Neutrophil (primary cell): ENCODE measurements around the gene MIR17HG.

Experiments
- H3K27ac ChIP-seq: fragments of 200-600 bp; sonication (generic); 2 replicates; pipeline ENCODE4 v1.5.1; 2016; ENCODE audit warnings: mild to moderate bottlenecking, moderate library complexity
- H3K27me3 ChIP-seq: fragments of 200-600 bp; sonication (generic); 2 replicates; pipeline ENCODE4 v1.6.0; 2016; ENCODE audit warnings: mild to moderate bottlenecking
- H3K36me3 ChIP-seq: fragments of 200-600 bp; sonication (generic); 2 replicates; pipeline ENCODE4 v1.5.1; 2017
- H3K4me1 ChIP-seq, 2 experiments: fragments of 200-600 bp in 1 of 2; sonication (generic) in 1 of 2; 1 replicate in 1 of 2; 2 replicates in 1 of 2; pipeline versions ENCODE4 v1.5.1 to v1.6.1; 2013 to 2016; ENCODE audit warnings: low read depth in 1 of 2, low read length in 1 of 2, mild to moderate bottlenecking in 1 of 2, moderate library complexity in 1 of 2; ENCODE audit not compliant: control insufficient read depth in 1 of 2, insufficient read depth in 1 of 2
- H3K4me3 ChIP-seq, 2 experiments: fragments of 200-600 bp in 1 of 2; sonication (generic) in 1 of 2; 1 replicate in 1 of 2; 2 replicates in 1 of 2; pipeline ENCODE4 v1.5.1; 2013 to 2016; ENCODE audit warnings: low read depth in 1 of 2, low read length in 1 of 2, mild to moderate bottlenecking in 1 of 2, moderate library complexity in 1 of 2
- H3K9me3 ChIP-seq: fragments of 200-600 bp; sonication (generic); 2 replicates; pipeline ENCODE4 v1.5.1; 2016
- TF ChIP-seq, protein P1 (sequence below): fragments of 200-600 bp; sonication (generic); IDR thresholded peaks from 2 replicates; pipeline ENCODE4 v1.5.1; 2016; ENCODE audit warnings: antibody characterized with exemption

The MIR17HG gene

DNA sequence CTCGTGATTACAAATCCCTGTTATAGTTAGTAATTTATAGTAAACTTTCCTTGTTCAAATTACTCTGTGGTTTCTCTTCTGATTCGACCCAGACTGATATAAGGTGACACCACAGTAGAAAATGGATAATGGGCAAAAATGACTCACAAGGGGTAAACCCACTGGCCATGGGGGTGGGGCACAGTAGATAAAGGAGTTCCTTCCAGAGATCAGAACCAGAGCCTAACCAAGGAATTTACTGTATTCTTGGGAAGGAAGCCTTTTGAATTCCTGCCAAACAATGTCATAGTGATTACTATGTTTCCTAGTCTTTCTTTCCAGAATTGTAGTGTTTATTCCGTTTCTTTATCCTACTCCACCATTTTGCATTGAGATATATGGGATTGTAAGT, 21.9 kb downstream of the MIR17HG start:
- no peaks in the 10 kb centered on the region for H3K36me3 ChIP-seq
- TF ChIP-seq, protein P1, sequence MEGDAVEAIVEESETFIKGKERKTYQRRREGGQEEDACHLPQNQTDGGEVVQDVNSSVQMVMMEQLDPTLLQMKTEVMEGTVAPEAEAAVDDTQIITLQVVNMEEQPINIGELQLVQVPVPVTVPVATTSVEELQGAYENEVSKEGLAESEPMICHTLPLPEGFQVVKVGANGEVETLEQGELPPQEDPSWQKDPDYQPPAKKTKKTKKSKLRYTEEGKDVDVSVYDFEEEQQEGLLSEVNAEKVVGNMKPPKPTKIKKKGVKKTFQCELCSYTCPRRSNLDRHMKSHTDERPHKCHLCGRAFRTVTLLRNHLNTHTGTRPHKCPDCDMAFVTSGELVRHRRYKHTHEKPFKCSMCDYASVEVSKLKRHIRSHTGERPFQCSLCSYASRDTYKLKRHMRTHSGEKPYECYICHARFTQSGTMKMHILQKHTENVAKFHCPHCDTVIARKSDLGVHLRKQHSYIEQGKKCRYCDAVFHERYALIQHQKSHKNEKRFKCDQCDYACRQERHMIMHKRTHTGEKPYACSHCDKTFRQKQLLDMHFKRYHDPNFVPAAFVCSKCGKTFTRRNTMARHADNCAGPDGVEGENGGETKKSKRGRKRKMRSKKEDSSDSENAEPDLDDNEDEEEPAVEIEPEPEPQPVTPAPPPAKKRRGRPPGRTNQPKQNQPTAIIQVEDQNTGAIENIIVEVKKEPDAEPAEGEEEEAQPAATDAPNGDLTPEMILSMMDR: no peak
- no peaks in the 10 kb centered on the region for H3K27me3 ChIP-seq
- no peaks in the 10 kb centered on the region for H3K4me1 ChIP-seq
- no peaks in the 10 kb centered on the region for H3K9me3 ChIP-seq
- no peak overlapping the region for H3K4me3 ChIP-seq
- H3K27ac ChIP-seq: no peak overlapping the region

DNA sequence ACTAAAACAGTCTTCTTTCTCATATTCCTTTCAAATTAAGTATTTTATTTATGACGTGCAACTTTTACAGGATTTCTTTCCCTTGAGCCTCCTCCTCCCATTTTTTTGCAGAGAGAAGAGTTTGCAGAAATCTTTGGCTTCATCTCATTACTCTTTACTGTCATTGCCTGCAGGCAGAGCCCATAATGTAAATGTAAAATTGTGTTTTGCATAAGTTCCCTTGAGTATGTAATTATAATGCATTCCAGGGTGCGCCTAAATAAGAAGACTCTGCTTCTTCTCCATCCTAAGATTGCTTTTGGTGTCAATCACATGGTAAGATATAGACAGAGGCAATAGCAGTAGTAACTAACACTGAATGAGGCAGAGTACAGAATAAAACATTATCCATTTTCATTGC, 23.0 kb downstream of the MIR17HG start:
- Histone ChIP-seq H3K36me3 (no peaks in the 10 kb centered on the region), H3K4me3 (no peak overlapping the region), H3K27me3 (no peaks in the 10 kb centered on the region), H3K9me3 (no peaks in the 10 kb centered on the region), H3K27ac (no peak overlapping the region), H3K4me1 (no peaks in the 10 kb centered on the region)
- TF ChIP-seq, protein P1: no peak

DNA sequence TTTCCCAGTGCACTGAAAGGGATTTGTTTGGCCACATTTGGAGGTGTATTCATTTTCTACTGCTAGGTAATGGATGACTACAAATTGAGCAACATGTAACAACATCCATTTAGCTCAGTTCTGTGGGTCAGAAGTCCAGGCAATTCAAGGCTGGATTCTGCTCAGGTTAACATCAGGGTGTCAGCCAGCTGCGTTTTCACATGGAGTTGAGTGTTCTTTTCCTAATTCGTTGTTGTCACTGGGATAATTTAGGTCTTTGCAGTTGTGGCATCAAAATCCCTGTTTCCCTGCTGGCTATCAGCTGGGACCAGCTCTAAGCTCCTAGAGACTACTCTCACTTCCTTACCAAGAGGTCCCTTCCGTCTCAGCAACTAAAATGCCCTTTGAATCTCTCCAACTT, 25.4 kb downstream of the MIR17HG start:
- Histone ChIP-seq H3K4me3 (no peak overlapping the region), H3K27me3 (no peaks in the 10 kb centered on the region), H3K9me3 (no peaks in the 10 kb centered on the region), H3K27ac (no peak overlapping the region), H3K36me3 (no peaks in the 10 kb centered on the region), H3K4me1 (no peaks in the 10 kb centered on the region)
- TF ChIP-seq, protein P1: no peak

DNA sequence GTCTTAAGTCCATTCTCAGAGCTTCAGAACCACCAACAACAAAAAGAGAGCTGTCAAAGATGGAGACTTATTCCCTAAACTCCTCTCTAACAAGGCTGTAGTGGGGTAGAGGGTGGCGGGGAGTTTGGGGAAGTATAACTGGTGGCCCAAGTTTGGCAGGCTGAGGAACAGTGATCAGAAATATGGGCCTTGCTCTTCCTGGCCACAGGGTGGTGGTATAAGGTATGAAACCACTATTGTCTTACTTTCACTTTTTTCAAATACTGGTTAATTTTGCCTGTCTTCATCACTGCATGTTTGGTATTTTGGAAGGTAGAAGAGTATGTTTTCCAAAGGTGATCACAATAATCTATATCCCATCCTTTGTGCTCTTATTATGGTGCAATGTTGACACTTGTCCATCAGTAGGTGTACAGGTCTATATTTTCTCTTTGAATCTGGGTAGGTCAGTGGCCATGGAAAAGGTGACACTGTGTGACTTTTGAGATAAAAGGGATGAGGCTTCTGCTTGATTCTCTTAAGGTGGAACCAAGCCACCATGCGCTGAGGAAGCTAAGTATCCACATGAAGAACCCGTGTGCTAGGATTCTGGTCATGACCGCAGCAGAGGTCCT, 27.7 kb downstream of the MIR17HG start:
- Histone ChIP-seq H3K27me3 (no peaks in the 10 kb centered on the region), H3K36me3 (no peaks in the 10 kb centered on the region), H3K4me3 (no peak overlapping the region), H3K27ac (no peak overlapping the region), H3K4me1 (no peaks in the 10 kb centered on the region), H3K9me3 (no peaks in the 10 kb centered on the region)
- TF ChIP-seq, protein P1: no peak

DNA sequence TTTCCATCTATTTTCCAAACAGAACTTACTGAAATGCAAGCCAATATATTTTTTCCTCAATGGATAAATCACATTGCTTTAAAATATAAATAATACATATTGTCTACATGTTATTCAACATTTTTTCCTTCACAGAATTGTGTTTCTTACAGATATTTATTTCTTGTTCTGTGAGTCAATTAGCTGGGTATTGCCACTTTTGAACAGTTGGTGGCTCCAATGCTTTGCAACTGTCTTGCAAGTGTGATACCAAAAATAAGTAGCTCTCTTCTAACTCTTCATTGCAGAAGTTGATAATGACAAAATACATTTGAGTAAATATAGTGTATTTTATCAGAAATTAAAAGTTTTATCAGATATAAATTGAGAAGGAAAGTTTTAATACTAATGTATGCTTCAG, 33.9 kb downstream of the MIR17HG start:
- Histone ChIP-seq H3K4me1 (no peaks in the 10 kb centered on the region), H3K27me3 (peaks cover 4% of the 10 kb centered on the region), H3K36me3 (no peaks in the 10 kb centered on the region), H3K4me3 (no peak overlapping the region), H3K27ac (no peak overlapping the region), H3K9me3 (no peaks in the 10 kb centered on the region)
- TF ChIP-seq, protein P1: no peak

DNA sequence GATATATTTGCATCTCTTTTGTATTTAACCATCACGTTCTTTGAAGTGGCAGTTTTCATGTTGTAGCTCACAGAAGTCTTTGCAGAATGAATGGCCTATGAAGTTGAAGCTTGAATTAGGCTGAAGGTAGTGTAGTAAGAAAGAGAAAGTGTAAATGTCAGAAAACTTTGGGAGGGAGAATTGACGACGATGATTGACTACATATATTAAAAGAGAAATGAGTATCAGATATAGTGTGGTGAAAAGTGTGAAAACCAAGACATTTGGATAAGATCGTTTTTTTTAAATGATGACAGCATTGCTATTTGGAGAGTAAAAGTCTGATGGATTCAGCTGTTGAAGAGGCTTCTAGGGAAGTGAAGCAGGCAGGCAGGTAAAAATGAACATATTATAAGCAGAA, 36.3 kb downstream of the MIR17HG start:
- Histone ChIP-seq H3K36me3 (no peaks in the 10 kb centered on the region), H3K4me1 (no peaks in the 10 kb centered on the region), H3K27me3 (peaks cover 4% of the 10 kb centered on the region), H3K4me3 (no peak overlapping the region), H3K9me3 (no peaks in the 10 kb centered on the region), H3K27ac (no peak overlapping the region)
- TF ChIP-seq, protein P1: no peak
